GM23248 (cell line): Measurements from ENCODE around the gene TRAPPC11. TPM values are rescaled to one million over a fixed set of nuclear protein-coding genes. Genes with fewer than 3 reads are reported as not detected.

Source experiments
- DNase-seq: peaks from one replicate; pipeline ENCODE4 v3.0.0-alpha.2; 2015
- H2AFZ ChIP-seq: fragments of 200-600 bp; sonication (generic); 2 replicates; pipeline ENCODE4 v1.6.1; 2016; ENCODE audit warnings: antibody characterized with exemption
- H3F3A ChIP-seq: fragments of 200-600 bp; sonication (generic); 2 replicates; pipeline ENCODE4 v1.6.1; 2016; ENCODE audit warnings: mild to moderate bottlenecking, antibody characterized with exemption, mixed run types; ENCODE audit not compliant: insufficient read depth
- H3K27ac ChIP-seq: fragments of 200-600 bp; sonication (generic); 2 replicates; pipeline ENCODE4 v1.5.1; 2016; ENCODE audit warnings: mild to moderate bottlenecking
- H3K27me3 ChIP-seq: fragments of 200-600 bp; sonication (generic); replicated peaks from 2 replicates; pipeline ENCODE4 v1.6.1; 2016; ENCODE audit warnings: mild to moderate bottlenecking; ENCODE audit not compliant: insufficient read depth
- H3K36me3 ChIP-seq: fragments of 200-600 bp; sonication (generic); 2 replicates; pipeline ENCODE4 v1.6.1; 2016; ENCODE audit warnings: low read depth, mild to moderate bottlenecking
- H3K4me1 ChIP-seq: fragments of 200-600 bp; sonication (generic); 2 replicates; pipeline ENCODE4 v1.6.1; 2016; ENCODE audit warnings: mild to moderate bottlenecking; ENCODE audit not compliant: insufficient read depth
- H3K4me2 ChIP-seq: fragments of 200-600 bp; sonication (generic); one replicate; pipeline ENCODE4 v1.6.1; 2016; ENCODE audit warnings: mild to moderate bottlenecking; ENCODE audit not compliant: unreplicated experiment
- H3K4me3 ChIP-seq: fragments of 200-600 bp; sonication (generic); 2 replicates; pipeline ENCODE4 v1.5.1; 2016; ENCODE audit warnings: mild to moderate bottlenecking
- H3K79me2 ChIP-seq: fragments of 200-600 bp; sonication (generic); 2 replicates; pipeline ENCODE4 v1.6.1; 2016; ENCODE audit warnings: mild to moderate bottlenecking; ENCODE audit not compliant: insufficient read depth
- H3K9ac ChIP-seq: fragments of 200-600 bp; sonication (generic); 2 replicates; pipeline ENCODE4 v1.6.1; 2016; ENCODE audit warnings: mild to moderate bottlenecking
- H3K9me2 ChIP-seq: fragments of 200-600 bp; sonication (generic); 2 replicates; pipeline ENCODE4 v1.6.1; 2016; ENCODE audit warnings: mixed run types, mild to moderate bottlenecking, moderate library complexity; ENCODE audit not compliant: insufficient read depth
- H3K9me3 ChIP-seq: fragments of 200-600 bp; sonication (generic); one replicate; pipeline ENCODE4 v1.6.1; 2017; ENCODE audit warnings: low read depth
- H4K20me1 ChIP-seq: fragments of 200-600 bp; sonication (generic); 2 replicates; pipeline ENCODE4 v1.6.0; 2016; ENCODE audit not compliant: insufficient read depth
- EZH2 ChIP-seq: fragments of 200-600 bp; sonication (generic); IDR thresholded peaks from 2 replicates; pipeline ENCODE4 v1.6.1; 2018; ENCODE audit warnings: antibody characterized with exemption, mild to moderate bottlenecking; ENCODE audit not compliant: insufficient read depth, poor library complexity, severe bottlenecking
- EZH2phosphoT487 ChIP-seq: fragments of 200-600 bp; sonication (generic); IDR thresholded peaks from 2 replicates; pipeline ENCODE4 v1.6.1; 2018; ENCODE audit warnings: antibody characterized with exemption, moderate library complexity, mild to moderate bottlenecking, low read depth; ENCODE audit not compliant: insufficient read depth
- WGBS, 2 experiments: methylation state at CpG; one replicate each; pipeline ENCODE4 v1.1.6; 2015 to 2017; ENCODE audit warnings: low lambda C conversion rate in 2 of 2, low coverage in 1 of 2; ENCODE audit errors: missing lambda C conversion rate in 2 of 2; 5-methylcytosine and 5-hydroxymethylcytosine counted together
- in situ Hi-C: fragments of 300-500 bp; cut with MboI; formaldehyde crosslinking; loops from 2 replicates; pipeline ENCODE4 v1.15.0; 2020
- polyA plus RNA-seq: library from polyadenylated mRNA; unstranded; fragments of >200 nt; fragmentation: Nextera tagmentation; extraction: Ambion mirVana; gene quantifications from 2 replicates; pipeline ENCODE4 v1.2.1, GENCODE V29; 2016
- small RNA-seq: library from RNA; depleted of rRNA; stranded (forward); fragments of <200 nt; gene quantifications from one replicate; pipeline ENCODE3, GENCODE V24; 2014; ENCODE audit warnings: low read depth, low replicate concordance
- total RNA-seq: library from RNA; depleted of rRNA; stranded (reverse); fragments of >200 nt; shearing (Covaris generic); gene quantifications from 2 replicates; pipeline ENCODE4 v1.2.3, GENCODE V29; 2014; rRNA removed

Gene TRAPPC11
- total and polyA plus RNA-seq, 2 experiments from 2014 or later: 17.2 to 33.9 TPM

- Histone ChIP-seq H3K9me3 (no peaks in the 10 kb centered on the region), H4K20me1 (no peaks in the 10 kb centered on the region), H3K27me3 (peaks cover 6% of the 10 kb centered on the region; the same call in 1 of the 2 replicates), H3F3A (no peaks in the 10 kb centered on the region), H3K9me2 (no peaks in the 10 kb centered on the region), H3K9ac (no peak overlapping the region), H2AFZ (no peak overlapping the region), H3K27ac (no peak overlapping the region), H3K4me3 (no peak overlapping the region), H3K4me1 (no peaks in the 10 kb centered on the region), H3K79me2 (no peaks in the 10 kb centered on the region), H3K36me3 (no peaks in the 10 kb centered on the region), H3K4me2 (no peak overlapping the region)
- TF ChIP-seq EZH2: no peak
- TF ChIP-seq EZH2phosphoT487: no peak
- in situ Hi-C loops: no loop called here
- no peak for DNase-seq
- WGBS, 2 experiments: 91% methylated on average over 10 of the region's 10 CpGs
Observed at GRCh38 chr4:183757060-183757459, 98.0 kb downstream of the TRAPPC11 start.

- Histone ChIP-seq H3K27me3 (peaks cover 6% of the 10 kb centered on the region; the same call in 1 of the 2 replicates), H3K4me1 (no peaks in the 10 kb centered on the region), H3K9me3 (no peaks in the 10 kb centered on the region), H3K4me3 (no peak overlapping the region), H3K36me3 (no peaks in the 10 kb centered on the region), H3K4me2 (no peak overlapping the region), H3K9me2 (no peaks in the 10 kb centered on the region), H4K20me1 (no peaks in the 10 kb centered on the region), H3K9ac (no peak overlapping the region), H3K79me2 (no peaks in the 10 kb centered on the region), H3F3A (no peaks in the 10 kb centered on the region), H3K27ac (no peak overlapping the region), H2AFZ (no peak overlapping the region)
- 32% methylated on average over 27 to 29 of the region's 29 CpGs for whole genome bisulfite sequencing, 2 experiments
- DNase-seq: peak; percentile 12
- in situ Hi-C loops: no loop called here
- no peak for TF ChIP-seq EZH2phosphoT487
- TF ChIP-seq EZH2: no peak
Observed at GRCh38 chr4:183758061-183758757, 99.1 kb downstream of the TRAPPC11 start.

GRCh38 chr4:183758758-183759447, 99.8 kb downstream of the TRAPPC11 start:
- Histone ChIP-seq H3K27ac (no peak overlapping the region), H3K9me3 (no peaks in the 10 kb centered on the region), H2AFZ (no peak overlapping the region), H3K9me2 (no peaks in the 10 kb centered on the region), H4K20me1 (no peaks in the 10 kb centered on the region), H3K36me3 (no peaks in the 10 kb centered on the region), H3F3A (no peaks in the 10 kb centered on the region), H3K79me2 (no peaks in the 10 kb centered on the region), H3K4me3 (no peak overlapping the region), H3K4me2 (no peak overlapping the region), H3K27me3 (peaks cover 6% of the 10 kb centered on the region; the same call in 1 of the 2 replicates), H3K9ac (no peak overlapping the region), H3K4me1 (no peaks in the 10 kb centered on the region)
- in situ Hi-C loops: no loop called here
- TF ChIP-seq EZH2phosphoT487 (no peak), EZH2 (no peak)
- WGBS, 2 experiments: 71 to 72% methylated on average over 21 of the region's 21 CpGs
- DNase-seq: no peak

GRCh38 chr4:183760326-183760725, 101.2 kb downstream of the TRAPPC11 start:
- WGBS, 2 experiments: 17 to 21% methylated on average over 1 of the region's 1 CpG
- Histone ChIP-seq H3K9me3 (no peaks in the 10 kb centered on the region), H3K27ac (no peak overlapping the region), H3K9ac (no peak overlapping the region), H3K36me3 (no peaks in the 10 kb centered on the region), H3K4me3 (no peak overlapping the region), H3K9me2 (no peaks in the 10 kb centered on the region), H3K27me3 (peaks cover 6% of the 10 kb centered on the region; the same call in 1 of the 2 replicates), H3K4me1 (no peaks in the 10 kb centered on the region), H3K4me2 (no peak overlapping the region), H2AFZ (no peak overlapping the region), H4K20me1 (no peaks in the 10 kb centered on the region), H3F3A (no peaks in the 10 kb centered on the region), H3K79me2 (no peaks in the 10 kb centered on the region)
- DNase-seq: no peak
- in situ Hi-C loops: no loop called here
- TF ChIP-seq EZH2: no peak
- no peak for TF ChIP-seq EZH2phosphoT487

Small RNAs within 50 kb of the gene (small RNA-seq; reads per million reads assigned to genes)
- gene RNU6-1053P (not detected), gene RNU6-335P (not detected), gene RNU6-479P (not detected)

Other genes with a start within 250 kb of the TRAPPC11 start
- 18.7 and 20.4 TPM in 2 replicates for gene CDKN2AIP, start 214.7 kb upstream of the TRAPPC11 start, total RNA-seq
- 14.6 and 16.7 TPM in 2 replicates for gene CDKN2AIP, start 214.7 kb upstream of the TRAPPC11 start, polyA plus RNA-seq
- gene ING2, start 154.2 kb upstream of the TRAPPC11 start, total RNA-seq: 6.4 and 12.2 TPM in 2 replicates
- gene ING2, start 154.2 kb upstream of the TRAPPC11 start, polyA plus RNA-seq: 20.5 and 22.8 TPM in 2 replicates
- gene RWDD4, start 108 bp upstream of the TRAPPC11 start, total RNA-seq: 31.0 and 41.6 TPM in 2 replicates
- 38.0 and 40.8 TPM in 2 replicates for gene RWDD4, start 108 bp upstream of the TRAPPC11 start, polyA plus RNA-seq
- gene STOX2, start 246.0 kb downstream of the TRAPPC11 start, total RNA-seq: not detected in 2 replicates
- not detected in 2 replicates for gene STOX2, start 246.0 kb downstream of the TRAPPC11 start, polyA plus RNA-seq